ENCODE data around the gene TMEM52. TPM values are rescaled to one million over a fixed set of nuclear protein-coding genes. Genes with fewer than 3 reads are reported as not detected.

The TMEM52 gene
- total and polyA plus RNA-seq, 2 experiments from 2014 or later: 0.40 TPM; not detected in 1

DNA sequence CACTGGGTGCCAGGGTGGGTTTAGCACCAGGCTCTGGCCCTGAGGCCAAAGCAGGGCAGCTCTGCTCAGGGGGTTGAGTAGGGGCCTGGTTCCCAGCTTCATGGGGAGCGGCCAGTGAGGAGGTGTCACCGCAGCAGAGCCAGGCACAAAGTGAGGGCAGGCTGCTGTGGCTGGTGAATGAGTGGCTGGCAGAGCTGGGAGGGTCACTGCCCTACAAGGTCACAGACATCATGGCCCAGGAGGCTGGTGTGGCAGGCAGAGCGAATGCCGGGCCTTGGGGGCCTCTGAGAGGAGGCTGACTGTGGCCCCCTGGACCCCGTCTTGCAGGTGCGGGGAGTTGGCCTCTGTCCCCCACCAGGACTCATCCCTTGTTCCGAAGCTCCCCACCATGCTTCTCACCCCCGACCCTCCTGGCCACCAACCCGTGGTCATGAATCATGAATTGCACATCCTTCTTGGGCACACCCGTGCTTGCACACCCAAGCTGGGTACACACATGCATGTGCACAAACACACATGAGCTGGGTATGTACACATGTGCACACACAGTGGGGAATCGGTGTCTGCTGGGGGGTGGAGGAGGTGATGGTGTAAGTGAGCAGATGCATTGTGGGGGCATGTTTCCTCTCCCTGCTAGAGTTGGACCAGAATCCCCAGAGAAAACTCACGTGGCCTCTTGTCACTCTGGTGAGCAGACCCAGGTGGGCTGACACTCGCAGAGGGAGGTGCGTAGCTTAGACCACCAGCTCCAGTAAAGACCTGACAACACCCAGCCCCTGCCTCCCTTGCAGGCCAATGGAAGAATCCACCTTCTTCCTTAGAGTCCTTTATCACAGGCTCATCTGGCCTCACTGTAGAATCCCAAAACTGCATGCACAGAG is 23.4 kb downstream of the TMEM52 start:
- WGBS, 2 experiments (ENCODE audit: low coverage in 1 of 2, low lambda C conversion rate in 2 of 2, missing lambda C conversion rate in 2 of 2): 72 to 75% methylated on average over 13 to 14 of the region's 14 CpGs
- Histone ChIP-seq H3K79me2 (ENCODE audit: insufficient read depth) (peaks cover 10% of the 10 kb centered on the region), H3K4me3 (no peak overlapping the region), H3K9me3 (ENCODE audit: low read depth) (no peaks in the 10 kb centered on the region), H3K4me2 (ENCODE audit: unreplicated experiment) (no peak overlapping the region), H3K27ac (no peak overlapping the region), H3K9ac (no peak overlapping the region), H2AFZ (no peak overlapping the region), H3K27me3 (replicated peaks; ENCODE audit: insufficient read depth) (no peaks in the 10 kb centered on the region), H3K4me1 (ENCODE audit: insufficient read depth) (peaks cover 15% of the 10 kb centered on the region), H3F3A (ENCODE audit: insufficient read depth) (no peaks in the 10 kb centered on the region), H4K20me1 (ENCODE audit: insufficient read depth) (no peaks in the 10 kb centered on the region), H3K9me2 (ENCODE audit: insufficient read depth) (no peaks in the 10 kb centered on the region), H3K36me3 (ENCODE audit: low read depth) (no peaks in the 10 kb centered on the region)
- DNase-seq: no peak
- TF ChIP-seq EZH2phosphoT487 (IDR thresholded peaks at IDR 0.05; ENCODE audit: insufficient read depth, low read depth) (no peak), EZH2 (IDR thresholded peaks at IDR 0.05; ENCODE audit: insufficient read depth, poor library complexity, severe bottlenecking) (no peak)
- in situ Hi-C loops (cut with MboI): no loop called here

DNA sequence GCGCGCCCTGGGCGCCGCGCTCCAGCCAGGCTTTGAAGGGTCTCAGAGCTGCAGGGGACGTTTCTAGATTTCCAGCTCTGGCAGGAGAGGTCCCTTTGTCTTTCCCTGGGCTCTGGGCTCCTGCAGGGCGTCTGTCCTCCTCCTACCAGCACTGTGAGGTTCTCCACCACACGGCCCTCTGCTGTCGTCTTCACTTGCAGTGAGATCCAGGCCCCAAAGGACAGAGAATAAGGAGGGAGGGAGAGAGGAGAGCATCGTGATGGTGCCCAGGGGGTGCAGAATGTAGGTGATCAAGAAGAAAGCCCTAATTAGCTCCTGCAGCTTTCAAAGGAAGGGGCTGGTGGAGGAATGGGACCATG is 24.0 kb downstream of the TMEM52 start:
- in situ Hi-C loops (cut with MboI): no loop called here

DNA sequence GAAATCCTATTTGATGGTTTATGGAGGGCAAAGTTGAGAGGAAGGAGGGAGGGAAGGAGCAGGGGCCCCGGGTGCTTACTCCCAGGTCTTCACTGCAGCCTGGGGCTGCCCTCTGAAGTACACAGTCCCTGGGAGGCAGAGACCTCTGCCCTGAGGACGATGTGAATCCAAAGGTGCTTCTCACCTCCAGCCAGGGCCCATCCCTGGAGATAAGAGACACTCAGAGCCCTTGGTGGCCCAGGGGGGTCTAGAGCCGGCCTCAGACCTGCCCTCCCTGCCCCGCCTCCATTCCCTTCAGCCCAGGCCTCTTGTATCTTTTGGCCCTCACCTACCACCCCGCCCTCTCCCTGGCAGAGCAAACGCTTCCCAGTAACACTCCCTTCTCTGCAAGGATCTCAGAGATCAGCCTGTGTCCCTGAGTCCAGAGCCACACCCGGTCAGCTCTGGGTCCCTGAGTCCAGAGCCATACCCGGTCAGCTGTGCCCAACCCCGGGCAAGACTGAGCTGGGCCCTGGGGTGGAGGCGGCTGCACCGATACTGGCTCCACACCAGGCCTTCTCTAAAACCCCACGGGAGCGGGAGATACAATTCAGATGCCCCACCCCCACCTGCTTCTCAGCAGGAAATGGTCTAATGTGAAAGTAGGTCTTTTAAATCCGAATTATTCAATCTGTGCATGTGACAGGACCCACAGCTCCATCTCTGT is 24.6 kb downstream of the TMEM52 start:
- 18 to 21% methylated on average over 14 of the region's 14 CpGs for WGBS, 2 experiments (ENCODE audit: low coverage in 1 of 2, low lambda C conversion rate in 2 of 2, missing lambda C conversion rate in 2 of 2)

More for the DNA sequence above, 24.0 kb downstream of the TMEM52 start:
- DNase-seq: no peak
- Histone ChIP-seq H3K4me1 (ENCODE audit: insufficient read depth) (peaks cover 15% of the 10 kb centered on the region), H3K9me3 (ENCODE audit: low read depth) (no peaks in the 10 kb centered on the region), H2AFZ (no peak overlapping the region), H3F3A (ENCODE audit: insufficient read depth) (no peaks in the 10 kb centered on the region), H3K9ac (no peak overlapping the region), H3K27me3 (replicated peaks; ENCODE audit: insufficient read depth) (no peaks in the 10 kb centered on the region), H3K36me3 (ENCODE audit: low read depth) (no peaks in the 10 kb centered on the region), H3K4me3 (no peak overlapping the region), H3K27ac (no peak overlapping the region), H4K20me1 (ENCODE audit: insufficient read depth) (no peaks in the 10 kb centered on the region), H3K9me2 (ENCODE audit: insufficient read depth) (no peaks in the 10 kb centered on the region), H3K4me2 (ENCODE audit: unreplicated experiment) (no peak overlapping the region), H3K79me2 (ENCODE audit: insufficient read depth) (peaks cover 11% of the 10 kb centered on the region)
- no peak for TF ChIP-seq EZH2 (IDR thresholded peaks at IDR 0.05; ENCODE audit: insufficient read depth, poor library complexity, severe bottlenecking)
- TF ChIP-seq EZH2phosphoT487 (IDR thresholded peaks at IDR 0.05; ENCODE audit: insufficient read depth, low read depth): no peak
- 42 to 46% methylated on average over 10 of the region's 10 CpGs for WGBS, 2 experiments (ENCODE audit: low coverage in 1 of 2, low lambda C conversion rate in 2 of 2, missing lambda C conversion rate in 2 of 2)

DNA sequence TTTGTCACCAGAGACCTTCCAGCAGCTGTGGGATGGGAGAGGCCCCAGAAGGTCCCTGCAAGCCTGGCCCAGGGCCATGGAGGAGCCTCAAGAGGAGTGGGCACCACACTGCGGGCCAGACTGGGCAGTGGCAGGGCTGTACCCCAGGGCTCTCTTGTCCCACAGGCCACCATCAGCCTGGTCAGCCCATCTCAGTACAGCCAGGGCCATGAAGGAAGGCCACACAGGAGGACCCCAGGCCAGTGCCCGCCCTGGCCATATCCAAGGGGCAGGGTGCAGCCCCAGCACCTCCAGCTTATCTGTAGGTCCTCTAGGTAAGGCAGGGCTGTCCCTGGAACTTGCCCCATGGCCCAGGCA is 25.1 kb downstream of the TMEM52 start:
- Histone ChIP-seq H3K9me3 (ENCODE audit: low read depth) (no peaks in the 10 kb centered on the region), H3K4me1 (ENCODE audit: insufficient read depth) (peaks cover 17% of the 10 kb centered on the region), H2AFZ (no peak overlapping the region), H3K36me3 (ENCODE audit: low read depth) (no peaks in the 10 kb centered on the region), H3K4me3 (no peak overlapping the region), H3F3A (ENCODE audit: insufficient read depth) (peaks cover 6% of the 10 kb centered on the region), H3K79me2 (ENCODE audit: insufficient read depth) (peaks cover 22% of the 10 kb centered on the region), H3K27ac (no peak overlapping the region), H4K20me1 (ENCODE audit: insufficient read depth) (peaks cover 5% of the 10 kb centered on the region; the same call in 1 of the 2 replicates), H3K4me2 (ENCODE audit: unreplicated experiment) (no peak overlapping the region), H3K9ac (no peak overlapping the region), H3K27me3 (replicated peaks; ENCODE audit: insufficient read depth) (no peaks in the 10 kb centered on the region), H3K9me2 (ENCODE audit: insufficient read depth) (no peaks in the 10 kb centered on the region)
- TF ChIP-seq EZH2 (IDR thresholded peaks at IDR 0.05; ENCODE audit: insufficient read depth, poor library complexity, severe bottlenecking) (no peak), EZH2phosphoT487 (IDR thresholded peaks at IDR 0.05; ENCODE audit: insufficient read depth, low read depth) (no peak)
- DNase-seq: no peak
- 96 to 100% methylated on average over 2 of the region's 2 CpGs for WGBS, 2 experiments (ENCODE audit: low coverage in 1 of 2, low lambda C conversion rate in 2 of 2, missing lambda C conversion rate in 2 of 2)
- in situ Hi-C loops (cut with MboI): no loop called here

More for the DNA sequence above, 24.6 kb downstream of the TMEM52 start:
- H3K27me3 ChIP-seq (replicated peaks; ENCODE audit: insufficient read depth): no peaks in the 10 kb centered on the region
- peaks cover under 1% of the 10 kb centered on the region; the same call in 1 of the 2 replicates for H3F3A ChIP-seq (ENCODE audit: insufficient read depth)
- no peaks in the 10 kb centered on the region for H3K36me3 ChIP-seq (ENCODE audit: low read depth)
- no peak overlapping the region for H3K4me3 ChIP-seq
- H3K4me2 ChIP-seq (ENCODE audit: unreplicated experiment): no peak overlapping the region
- no peak overlapping the region for H3K27ac ChIP-seq
- H3K9me2 ChIP-seq (ENCODE audit: insufficient read depth): no peaks in the 10 kb centered on the region
- H4K20me1 ChIP-seq (ENCODE audit: insufficient read depth): no peaks in the 10 kb centered on the region
- in situ Hi-C loops (cut with MboI): no loop called here
- H3K9me3 ChIP-seq (ENCODE audit: low read depth): no peaks in the 10 kb centered on the region
- H3K79me2 ChIP-seq (ENCODE audit: insufficient read depth): peaks cover 17% of the 10 kb centered on the region
- DNase-seq: no peak
- no peak overlapping the region for H3K9ac ChIP-seq
- TF ChIP-seq EZH2phosphoT487 (IDR thresholded peaks at IDR 0.05; ENCODE audit: insufficient read depth, low read depth): no peak
- no peak overlapping the region for H2AFZ ChIP-seq
- peaks cover 15% of the 10 kb centered on the region for H3K4me1 ChIP-seq (ENCODE audit: insufficient read depth)
